ENCODE results near the gene MGMT. TPM values are rescaled to one million over a fixed set of nuclear protein-coding genes. Genes with fewer than 3 reads are reported as not detected.

Gene MGMT
- polyA plus RNA-seq, 1 experiment, result 10.9 TPM

DNA sequence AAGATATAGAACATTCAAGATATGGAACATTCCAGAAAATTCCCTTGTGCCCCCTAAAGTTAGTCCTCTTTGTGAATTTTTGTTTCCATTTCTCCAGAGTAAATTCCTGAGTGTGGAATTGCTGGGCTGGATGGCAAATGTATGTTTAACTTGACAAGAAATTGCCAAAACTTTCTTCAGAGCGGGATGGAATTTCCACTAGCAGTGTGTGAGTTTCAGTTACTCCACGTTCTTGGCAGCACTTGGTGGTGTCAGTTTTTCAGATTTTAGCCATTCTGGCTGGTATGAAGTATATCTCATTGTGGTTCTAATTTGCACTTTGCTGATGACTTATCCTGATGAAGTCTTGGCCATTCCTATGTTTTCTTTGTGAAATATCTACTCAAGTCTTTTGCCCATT is 71.2 kb downstream of the MGMT start:
- Histone ChIP-seq H3K4me3 (ENCODE audit: low read depth, low read length) (no peak overlapping the region), H3K27me3 (ENCODE audit: control insufficient read depth, insufficient read depth, low read length) (no peaks in the 10 kb centered on the region), H3K9me3 (ENCODE audit: control insufficient read depth, insufficient read depth, low read length) (no peaks in the 10 kb centered on the region; the same call in 1 of the 2 replicates), H3K27ac (ENCODE audit: low read depth, low read length) (no peak overlapping the region)
- no peak for DNase-seq (ENCODE audit: low read depth, low spot score)
- TF ChIP-seq, protein P1, sequence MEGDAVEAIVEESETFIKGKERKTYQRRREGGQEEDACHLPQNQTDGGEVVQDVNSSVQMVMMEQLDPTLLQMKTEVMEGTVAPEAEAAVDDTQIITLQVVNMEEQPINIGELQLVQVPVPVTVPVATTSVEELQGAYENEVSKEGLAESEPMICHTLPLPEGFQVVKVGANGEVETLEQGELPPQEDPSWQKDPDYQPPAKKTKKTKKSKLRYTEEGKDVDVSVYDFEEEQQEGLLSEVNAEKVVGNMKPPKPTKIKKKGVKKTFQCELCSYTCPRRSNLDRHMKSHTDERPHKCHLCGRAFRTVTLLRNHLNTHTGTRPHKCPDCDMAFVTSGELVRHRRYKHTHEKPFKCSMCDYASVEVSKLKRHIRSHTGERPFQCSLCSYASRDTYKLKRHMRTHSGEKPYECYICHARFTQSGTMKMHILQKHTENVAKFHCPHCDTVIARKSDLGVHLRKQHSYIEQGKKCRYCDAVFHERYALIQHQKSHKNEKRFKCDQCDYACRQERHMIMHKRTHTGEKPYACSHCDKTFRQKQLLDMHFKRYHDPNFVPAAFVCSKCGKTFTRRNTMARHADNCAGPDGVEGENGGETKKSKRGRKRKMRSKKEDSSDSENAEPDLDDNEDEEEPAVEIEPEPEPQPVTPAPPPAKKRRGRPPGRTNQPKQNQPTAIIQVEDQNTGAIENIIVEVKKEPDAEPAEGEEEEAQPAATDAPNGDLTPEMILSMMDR (IDR thresholded peaks at IDR 0.05; ENCODE audit: low read depth, low read length), result no peak
- CTCF ChIA-PET, result no interaction called here
- POLR2A ChIA-PET, result no interaction called here

DNA sequence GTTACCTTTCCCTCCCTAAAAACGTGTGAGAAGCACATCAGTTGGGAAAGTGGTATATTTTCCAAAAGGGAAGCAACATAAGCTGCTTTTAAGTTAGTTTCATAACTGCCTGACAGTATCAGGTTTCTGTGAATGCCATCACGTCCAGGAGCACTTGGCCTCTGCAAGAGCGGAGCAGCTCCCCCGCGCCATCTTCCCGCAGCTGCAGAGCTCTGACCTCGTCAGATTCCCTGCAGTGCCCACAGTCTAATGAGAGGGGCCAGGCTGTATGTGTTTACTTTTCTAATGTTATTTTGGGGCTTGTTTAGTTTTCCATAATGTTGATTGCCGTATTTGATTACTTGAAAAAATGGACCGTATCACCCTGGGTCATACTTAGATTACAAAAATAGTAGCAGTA is 74.2 kb downstream of the MGMT start:
- peaks cover 3% of the 10 kb centered on the region; the same call in 1 of the 2 replicates for H3K9me3 ChIP-seq (ENCODE audit: control insufficient read depth, insufficient read depth, low read length)
- H3K27ac ChIP-seq (ENCODE audit: low read depth, low read length), result no peak overlapping the region
- TF ChIP-seq, protein P1 (IDR thresholded peaks at IDR 0.05; ENCODE audit: low read depth, low read length), result no peak
- ChIA-PET POLR2A (no interaction called here), CTCF (interaction anchor here (0.6 kb wide), 1 partner anchor 569 kb away, joined by 3 read pairs; no protein-coding TSS in a partner anchor)
- H3K4me3 ChIP-seq (ENCODE audit: low read depth, low read length), result no peak overlapping the region
- H3K27me3 ChIP-seq (ENCODE audit: control insufficient read depth, insufficient read depth, low read length), result no peaks in the 10 kb centered on the region
- peak; percentile 7 for DNase-seq (ENCODE audit: low read depth, low spot score)

DNA sequence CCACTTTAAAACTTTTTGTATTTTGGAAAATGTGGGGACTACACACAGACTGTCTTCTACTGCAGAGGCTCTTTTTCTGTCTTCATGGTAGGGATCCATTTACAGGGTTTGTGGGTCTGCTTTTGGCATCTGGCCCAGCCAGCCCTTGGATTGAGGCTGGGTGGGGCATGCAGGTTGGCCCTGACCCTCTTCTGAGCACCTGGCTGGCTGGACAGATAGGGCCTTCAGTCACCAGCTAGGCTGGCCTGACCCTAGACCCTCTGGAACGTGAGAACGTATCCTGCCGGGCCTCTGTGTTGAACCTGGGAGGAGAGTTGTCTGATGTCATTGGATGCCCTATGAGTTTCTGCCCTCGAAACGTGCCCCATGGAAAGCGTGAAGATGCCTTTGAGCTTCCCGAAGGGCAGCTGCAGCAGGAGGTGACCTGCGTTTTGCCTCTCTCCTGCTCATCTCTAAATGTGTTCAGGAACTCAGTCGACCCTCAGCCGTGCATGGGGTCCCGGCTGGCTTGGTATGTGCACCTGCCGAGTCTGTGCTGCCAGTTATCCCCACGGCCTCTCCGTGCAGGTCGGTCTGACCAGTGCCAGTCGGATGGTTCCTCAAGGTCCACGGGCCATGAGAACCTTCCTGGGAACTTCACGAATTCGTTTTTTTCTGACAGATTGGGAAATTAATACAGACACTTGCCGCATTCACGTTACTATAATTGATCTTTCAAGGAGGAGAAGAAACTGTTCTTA is 74.9 kb downstream of the MGMT start:
- Histone ChIP-seq H3K9me3 (ENCODE audit: control insufficient read depth, insufficient read depth, low read length) (peaks cover 3% of the 10 kb centered on the region; the same call in 1 of the 2 replicates), H3K27ac (ENCODE audit: low read depth, low read length) (no peak overlapping the region), H3K27me3 (ENCODE audit: control insufficient read depth, insufficient read depth, low read length) (no peaks in the 10 kb centered on the region), H3K4me3 (ENCODE audit: low read depth, low read length) (no peak overlapping the region)
- POLR2A ChIA-PET, result no interaction called here
- CTCF ChIA-PET, result no interaction called here
- TF ChIP-seq, protein P1 (IDR thresholded peaks at IDR 0.05; ENCODE audit: low read depth, low read length), result no peak
- no peak for DNase-seq (ENCODE audit: low read depth, low spot score)

DNA sequence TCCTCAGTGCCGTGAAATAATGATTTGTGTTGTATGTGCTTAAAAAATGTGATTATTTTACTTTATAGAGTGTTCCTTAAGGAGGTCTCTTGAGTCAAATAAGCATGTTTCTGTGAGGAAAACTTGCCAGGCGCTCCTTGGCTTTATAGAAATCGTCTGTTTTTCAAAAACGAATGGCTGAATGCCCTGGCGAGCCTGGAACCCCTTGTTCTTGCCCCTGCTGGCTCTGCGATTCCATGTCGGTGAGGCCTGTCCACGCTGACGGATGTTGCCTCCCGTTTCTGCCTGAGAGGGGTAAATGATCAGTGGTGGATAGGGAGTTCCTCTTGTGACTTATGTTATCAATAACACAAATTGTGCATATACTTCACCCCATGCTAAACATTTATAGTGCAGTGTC is 75.5 kb downstream of the MGMT start:
- CTCF ChIA-PET, result no interaction called here
- H3K27ac ChIP-seq (ENCODE audit: low read depth, low read length), result no peak overlapping the region
- H3K27me3 ChIP-seq (ENCODE audit: control insufficient read depth, insufficient read depth, low read length), result no peaks in the 10 kb centered on the region
- peaks cover 3% of the 10 kb centered on the region; the same call in 1 of the 2 replicates for H3K9me3 ChIP-seq (ENCODE audit: control insufficient read depth, insufficient read depth, low read length)
- TF ChIP-seq, protein P1 (IDR thresholded peaks at IDR 0.05; ENCODE audit: low read depth, low read length), result no peak
- no peak overlapping the region for H3K4me3 ChIP-seq (ENCODE audit: low read depth, low read length)
- POLR2A ChIA-PET, result no interaction called here
- no peak for DNase-seq (ENCODE audit: low read depth, low spot score)
